ENCODE results near the gene IL11RA. TPM values are rescaled to one million over a fixed set of nuclear protein-coding genes. Genes with fewer than 3 reads are reported as not detected.

Gene IL11RA
- total and polyA plus RNA-seq, 8 donors = 13.8 to 121 (median 98.1) TPM

- no peaks in the 10 kb centered on the region for H3K9me3 ChIP-seq
- TF ChIP-seq, protein P1, sequence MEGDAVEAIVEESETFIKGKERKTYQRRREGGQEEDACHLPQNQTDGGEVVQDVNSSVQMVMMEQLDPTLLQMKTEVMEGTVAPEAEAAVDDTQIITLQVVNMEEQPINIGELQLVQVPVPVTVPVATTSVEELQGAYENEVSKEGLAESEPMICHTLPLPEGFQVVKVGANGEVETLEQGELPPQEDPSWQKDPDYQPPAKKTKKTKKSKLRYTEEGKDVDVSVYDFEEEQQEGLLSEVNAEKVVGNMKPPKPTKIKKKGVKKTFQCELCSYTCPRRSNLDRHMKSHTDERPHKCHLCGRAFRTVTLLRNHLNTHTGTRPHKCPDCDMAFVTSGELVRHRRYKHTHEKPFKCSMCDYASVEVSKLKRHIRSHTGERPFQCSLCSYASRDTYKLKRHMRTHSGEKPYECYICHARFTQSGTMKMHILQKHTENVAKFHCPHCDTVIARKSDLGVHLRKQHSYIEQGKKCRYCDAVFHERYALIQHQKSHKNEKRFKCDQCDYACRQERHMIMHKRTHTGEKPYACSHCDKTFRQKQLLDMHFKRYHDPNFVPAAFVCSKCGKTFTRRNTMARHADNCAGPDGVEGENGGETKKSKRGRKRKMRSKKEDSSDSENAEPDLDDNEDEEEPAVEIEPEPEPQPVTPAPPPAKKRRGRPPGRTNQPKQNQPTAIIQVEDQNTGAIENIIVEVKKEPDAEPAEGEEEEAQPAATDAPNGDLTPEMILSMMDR (IDR thresholded peaks at IDR 0.05) = no peak
- H3K4me1 ChIP-seq = peaks cover 21 to 36% of the 10 kb centered on the region in 2 donors
- peaks cover 0 to 8% of the 10 kb centered on the region in 2 donors for H3K36me3 ChIP-seq
- ATAC-seq = no peak
- intact Hi-C loops (cut with DNase I) = no loop called here
- H3K27me3 ChIP-seq = no peaks in the 10 kb centered on the region
- no peak overlapping the region for H3K4me3 ChIP-seq
- peak overlapping the region in 1 of 2 donors; percentile 33 for H3K27ac ChIP-seq
- DNase-seq = peak in 2 of 4 donors; percentile 83 to 86
These were observed 2.5 kb downstream of the IL11RA start for GRCh38 chr9:34654323-34655051.

DNA sequence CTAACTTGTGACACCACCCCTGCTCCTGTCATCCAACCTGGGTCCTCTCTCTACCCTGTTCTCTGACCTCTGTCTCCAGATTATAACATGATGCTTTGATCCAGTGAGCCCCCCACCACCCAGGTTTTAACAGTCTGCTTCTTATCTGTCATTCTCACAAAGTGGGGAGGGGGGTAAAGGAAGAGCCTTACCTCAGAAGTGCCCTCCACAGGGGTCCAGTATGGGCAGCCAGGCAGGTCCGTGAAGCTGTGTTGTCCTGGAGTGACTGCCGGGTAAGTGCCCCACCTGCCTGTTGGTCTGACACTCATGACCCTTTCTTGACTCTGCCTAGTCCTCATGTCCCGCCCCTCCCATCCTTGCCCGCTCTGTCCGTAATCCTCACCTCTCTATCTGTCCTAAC lies 3.4 kb downstream of the IL11RA start:
- TF ChIP-seq, protein P1 (IDR thresholded peaks at IDR 0.05) = no peak
- Histone ChIP-seq H3K27me3 (no peaks in the 10 kb centered on the region), H3K4me1 (peaks cover 21 to 36% of the 10 kb centered on the region in 2 donors), H3K9me3 (no peaks in the 10 kb centered on the region), H3K36me3 (no peaks in the 10 kb centered on the region), H3K27ac (no peak overlapping the region), H3K4me3 (no peak overlapping the region)
- no peak for DNase-seq
- intact Hi-C loops (cut with DNase I) = no loop called here
- no peak for ATAC-seq

DNA sequence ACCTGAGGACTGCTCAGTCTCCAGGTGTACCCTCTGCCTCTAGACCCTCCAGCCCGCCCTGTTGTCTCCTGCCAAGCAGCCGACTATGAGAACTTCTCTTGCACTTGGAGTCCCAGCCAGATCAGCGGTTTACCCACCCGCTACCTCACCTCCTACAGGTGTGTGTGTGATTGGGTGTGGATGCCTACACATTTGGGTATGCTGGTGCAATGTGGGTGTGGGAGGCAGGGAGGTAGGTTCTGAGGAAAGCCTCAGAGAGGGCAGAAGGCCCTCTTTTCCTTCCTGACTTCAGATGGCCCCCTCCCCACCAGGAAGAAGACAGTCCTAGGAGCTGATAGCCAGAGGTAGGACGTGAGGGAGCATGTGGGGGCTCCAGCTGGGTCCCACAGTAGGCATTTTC lies 5.0 kb downstream of the IL11RA start:
- H3K36me3 ChIP-seq = no peaks in the 10 kb centered on the region
- intact Hi-C loops (cut with DNase I) = no loop called here
- H3K27me3 ChIP-seq = no peaks in the 10 kb centered on the region
- peaks cover 21 to 26% of the 10 kb centered on the region in 2 donors for H3K4me1 ChIP-seq
- H3K4me3 ChIP-seq = no peak overlapping the region
- TF ChIP-seq, protein P1 (IDR thresholded peaks at IDR 0.05) = no peak
- H3K9me3 ChIP-seq = no peaks in the 10 kb centered on the region
- H3K27ac ChIP-seq = no peak overlapping the region
- ATAC-seq (no peak), DNase-seq (no peak)

DNA sequence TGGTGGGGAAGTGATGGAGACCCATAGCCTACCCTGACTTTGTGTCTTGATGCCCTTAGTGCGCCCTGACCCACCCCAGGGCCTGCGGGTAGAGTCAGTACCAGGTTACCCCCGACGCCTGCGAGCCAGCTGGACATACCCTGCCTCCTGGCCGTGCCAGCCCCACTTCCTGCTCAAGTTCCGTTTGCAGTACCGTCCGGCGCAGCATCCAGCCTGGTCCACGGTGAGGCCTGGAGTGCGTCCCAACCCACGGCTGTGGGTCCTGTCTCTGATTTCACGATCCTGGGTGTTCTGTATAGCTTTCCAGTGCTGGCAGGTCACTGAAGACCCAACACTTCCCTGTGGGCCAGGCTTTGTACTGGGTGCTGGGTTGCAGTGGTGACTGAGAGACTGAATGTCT lies 6.5 kb downstream of the IL11RA start:
- TF ChIP-seq, protein P1 (IDR thresholded peaks at IDR 0.05) = no peak
- ATAC-seq (no peak), DNase-seq (no peak)
- Histone ChIP-seq H3K36me3 (no peaks in the 10 kb centered on the region), H3K27me3 (no peaks in the 10 kb centered on the region), H3K4me3 (no peak overlapping the region), H3K27ac (no peak overlapping the region), H3K4me1 (peaks cover 8 to 11% of the 10 kb centered on the region in 2 donors), H3K9me3 (no peaks in the 10 kb centered on the region)
- intact Hi-C loops (cut with DNase I) = no loop called here

DNA sequence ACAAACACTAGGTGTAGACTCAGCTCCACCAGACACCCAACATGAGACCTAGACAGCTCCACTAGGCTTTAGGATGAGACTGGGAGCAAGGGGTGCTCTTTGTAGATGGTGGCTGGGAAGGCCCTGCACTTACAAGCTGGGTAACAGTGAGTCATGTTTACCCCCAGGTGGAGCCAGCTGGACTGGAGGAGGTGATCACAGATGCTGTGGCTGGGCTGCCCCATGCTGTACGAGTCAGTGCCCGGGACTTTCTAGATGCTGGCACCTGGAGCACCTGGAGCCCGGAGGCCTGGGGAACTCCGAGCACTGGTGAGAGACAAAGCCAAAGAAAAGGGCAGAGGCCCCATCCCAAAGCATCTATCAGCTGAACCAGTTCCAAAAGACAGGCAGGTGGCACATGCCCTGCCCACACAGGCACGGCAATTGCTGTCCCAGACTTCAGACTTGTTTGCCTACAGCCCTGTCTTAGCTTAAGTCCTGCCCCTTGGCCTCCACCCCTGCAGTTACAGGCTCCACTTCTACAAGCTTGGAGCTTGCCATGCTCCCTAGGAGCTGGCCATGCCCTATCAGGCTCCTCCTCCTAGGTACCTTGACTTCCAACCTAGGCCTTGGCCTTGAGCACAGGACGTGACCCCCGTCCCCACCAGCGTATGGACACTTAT lies 7.7 kb downstream of the IL11RA start:
- H3K36me3 ChIP-seq = no peaks in the 10 kb centered on the region
- no peaks in the 10 kb centered on the region for H3K27me3 ChIP-seq
- DNase-seq (no peak), ATAC-seq (no peak)
- TF ChIP-seq, protein P1 (IDR thresholded peaks at IDR 0.05) = no peak
- no peak overlapping the region for H3K4me3 ChIP-seq
- H3K9me3 ChIP-seq = no peaks in the 10 kb centered on the region
- H3K4me1 ChIP-seq = peaks cover 4 to 9% of the 10 kb centered on the region in 2 donors
- intact Hi-C loops (cut with DNase I) = no loop called here
- no peak overlapping the region for H3K27ac ChIP-seq
